8988T (cell line): ENCODE data around the gene BCKDHA.
"Not testable (repeated sequence)": the region's sequence is repeated elsewhere in the genome, so short reads cannot be mapped to it uniquely, and the experiment has no call there.

ENCODE experiments used
- DNase-seq: peaks from one replicate; pipeline ENCODE4 v3.0.0; 2011

BCKDHA gene

DNA sequence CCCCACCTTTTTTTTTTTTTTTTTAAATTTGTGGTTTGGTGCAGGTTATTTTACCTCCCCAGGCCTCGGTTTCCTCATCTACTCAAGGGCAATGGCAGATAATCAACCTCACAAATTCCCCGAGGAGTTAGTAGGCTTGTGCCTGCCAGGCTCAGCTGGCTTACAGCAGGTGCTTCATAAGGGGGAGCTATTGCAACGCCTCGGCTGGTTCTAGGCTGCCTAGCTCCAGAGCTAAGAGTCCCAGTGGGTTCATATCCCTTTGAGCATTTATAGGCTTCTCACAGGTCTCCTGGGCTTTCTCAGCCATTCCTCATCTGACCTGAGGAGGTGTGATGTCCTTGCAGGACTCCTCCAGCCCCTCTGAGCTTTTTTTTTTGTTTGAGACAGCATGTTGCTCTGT is 10.6 kb downstream of the BCKDHA start:
- DNase-seq = no peak

DNA sequence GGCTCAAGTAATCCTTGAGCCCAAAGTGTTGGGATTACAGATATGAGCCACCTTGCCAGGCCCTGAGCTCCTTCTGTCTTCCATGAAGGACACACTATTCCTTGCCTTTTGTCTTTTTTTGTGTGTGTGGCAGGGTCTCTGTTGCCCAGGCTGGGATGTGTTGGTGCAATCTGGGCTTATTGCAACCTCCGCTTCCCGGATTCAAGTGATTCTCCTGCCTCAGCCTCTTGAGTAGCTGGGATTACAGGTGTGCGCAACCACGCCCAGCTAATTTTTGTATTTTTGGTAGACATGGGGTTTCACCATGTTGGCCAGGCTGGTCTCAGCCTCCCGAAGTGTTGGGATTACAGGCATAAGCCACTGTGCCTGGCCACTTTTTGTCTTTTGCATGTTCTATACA is 11.2 kb downstream of the BCKDHA start:
- DNase-seq = not testable (repeated sequence)

DNA sequence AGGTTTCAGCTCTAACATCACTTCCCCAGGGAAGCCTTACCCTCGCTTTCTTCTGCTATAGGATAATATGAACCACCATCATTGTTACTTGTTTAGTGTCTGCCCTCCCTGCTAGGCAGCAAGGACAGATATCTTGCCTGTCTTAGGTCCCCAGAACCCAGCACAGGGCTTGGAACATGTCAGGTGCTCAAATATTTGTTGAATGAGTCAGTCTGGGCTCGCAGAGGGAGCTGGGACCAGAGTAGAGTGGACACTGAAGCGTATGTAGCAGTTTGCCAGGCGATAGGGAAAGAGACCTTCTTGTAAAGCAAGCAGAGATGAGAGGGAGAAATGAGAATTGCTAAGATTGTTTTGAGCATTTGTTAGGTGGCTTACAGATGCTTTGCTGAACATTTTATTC is 11.7 kb downstream of the BCKDHA start:
- no peak for DNase-seq

DNA sequence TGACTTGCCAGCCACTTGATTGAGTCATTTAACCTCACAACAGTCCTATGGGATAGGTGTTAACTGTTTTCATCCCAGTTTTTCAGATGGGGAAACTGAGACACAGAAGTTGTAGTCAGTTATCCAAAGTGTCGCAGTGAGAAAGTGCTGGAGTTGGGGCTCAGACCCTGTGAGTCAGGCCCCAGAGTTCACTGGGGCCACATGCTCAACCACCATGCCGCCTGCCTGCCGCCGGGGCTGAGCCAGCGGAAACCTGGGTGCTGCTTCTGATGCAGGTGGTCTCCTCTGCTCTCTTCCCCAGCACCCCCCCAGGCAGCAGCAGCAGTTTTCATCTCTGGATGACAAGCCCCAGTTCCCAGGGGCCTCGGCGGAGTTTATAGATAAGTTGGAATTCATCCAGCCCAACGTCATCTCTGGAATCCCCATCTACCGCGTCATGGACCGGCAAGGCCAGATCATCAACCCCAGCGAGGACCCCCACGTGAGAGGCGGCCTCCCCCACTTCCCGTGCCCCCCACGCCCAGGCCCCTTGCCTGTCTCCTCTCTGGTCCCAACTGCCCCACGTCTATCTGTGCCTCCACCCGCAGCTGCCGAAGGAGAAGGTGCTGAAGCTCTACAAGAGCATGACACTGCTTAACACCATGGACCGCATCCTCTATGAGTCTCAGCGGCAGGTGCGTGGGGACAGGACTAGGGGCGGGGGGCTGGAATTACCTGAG is 12.9 kb downstream of the BCKDHA start:
- DNase-seq = no peak

DNA sequence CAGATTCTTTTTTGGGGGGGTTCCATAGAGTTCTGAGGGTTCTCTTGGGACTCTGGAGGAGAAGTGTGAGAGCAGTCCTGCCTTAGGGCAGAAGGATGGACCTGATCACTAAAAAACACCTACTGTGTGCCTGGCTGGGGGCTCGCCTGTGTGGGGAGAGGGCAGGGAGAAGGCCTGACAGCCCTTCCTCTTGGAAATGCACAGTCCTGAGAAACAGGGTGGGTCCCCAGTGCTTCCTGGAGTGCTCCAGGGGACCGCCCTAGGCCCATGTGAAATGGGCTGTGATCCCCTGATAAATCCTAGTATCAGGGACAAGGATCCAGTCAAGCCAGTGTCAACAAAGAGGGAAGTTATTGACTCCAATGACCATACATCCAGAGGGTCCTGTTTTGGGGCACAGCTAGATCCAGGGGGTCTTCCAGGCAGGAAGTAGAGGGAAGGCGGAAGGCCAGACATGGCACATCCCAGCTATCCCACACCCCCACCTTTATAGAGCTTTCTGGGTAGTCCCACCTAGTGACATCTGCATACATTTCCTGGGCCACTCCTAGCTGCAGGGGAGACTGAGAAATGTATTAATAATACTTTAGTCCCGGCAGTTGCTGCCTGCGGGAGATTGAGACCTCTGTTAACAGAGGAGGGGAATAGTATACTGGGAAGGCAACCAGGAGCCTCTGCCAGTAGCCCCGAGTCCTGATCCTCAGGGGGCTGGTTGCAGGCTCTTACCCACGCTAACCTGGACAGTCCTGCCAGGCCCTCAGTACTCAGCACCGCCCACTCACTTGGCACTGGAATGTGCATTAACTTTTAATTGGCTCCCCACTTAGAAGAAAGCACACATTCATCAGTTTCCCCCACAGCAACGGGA is 13.7 kb downstream of the BCKDHA start:
- no peak for DNase-seq

DNA sequence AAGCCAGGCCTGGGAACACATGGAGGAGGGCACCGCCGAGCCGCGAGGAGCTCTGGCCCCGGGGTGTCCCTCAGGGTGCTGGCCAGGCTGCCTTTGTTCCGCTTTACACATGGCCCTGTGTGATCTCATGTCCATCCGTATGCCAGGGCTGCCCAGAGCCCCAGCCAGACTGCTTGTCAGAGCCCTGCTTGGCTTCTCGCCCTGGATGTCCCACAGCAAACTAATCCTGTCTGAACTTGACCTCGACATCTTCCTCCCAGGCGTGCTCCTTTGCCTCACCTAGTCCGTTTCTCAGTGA is 14.3 kb downstream of the BCKDHA start:
- no peak for DNase-seq

DNA sequence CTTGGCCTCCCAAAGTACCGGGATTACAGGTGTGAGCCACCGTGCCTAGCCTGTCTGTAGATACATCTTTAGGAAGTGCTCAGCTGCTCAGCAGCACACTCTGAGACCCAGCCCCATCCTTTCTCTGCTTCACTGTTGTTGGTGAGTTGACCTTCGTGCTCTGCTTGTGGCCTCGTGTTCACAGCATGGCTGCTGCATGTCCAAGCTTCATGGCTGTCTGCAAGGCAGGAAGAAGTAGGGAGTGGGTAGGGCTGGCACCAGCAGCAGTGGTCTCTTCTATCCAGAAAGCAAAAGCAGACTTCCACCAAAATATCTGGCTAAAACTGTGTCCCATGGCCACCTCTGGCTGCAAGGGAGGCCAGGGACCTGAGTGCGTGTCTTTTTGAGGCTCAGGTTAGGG is 15.3 kb downstream of the BCKDHA start:
- no peak for DNase-seq

DNA sequence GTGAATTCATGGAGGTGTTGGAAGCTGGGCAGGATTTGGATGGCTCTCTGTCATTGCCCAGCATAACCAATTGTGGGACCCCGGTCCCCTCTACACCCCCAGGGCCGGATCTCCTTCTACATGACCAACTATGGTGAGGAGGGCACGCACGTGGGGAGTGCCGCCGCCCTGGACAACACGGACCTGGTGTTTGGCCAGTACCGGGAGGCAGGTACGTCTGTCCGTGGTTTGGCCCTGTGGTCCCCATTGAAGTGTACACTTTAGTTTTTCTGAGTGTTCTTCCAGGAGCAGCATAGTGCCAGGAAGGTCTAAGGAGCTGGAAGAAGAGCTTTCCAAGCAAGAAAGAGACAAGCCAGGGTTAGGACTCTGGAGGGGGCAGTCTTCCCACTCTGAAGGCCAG is 16.3 kb downstream of the BCKDHA start:
- no peak for DNase-seq

DNA sequence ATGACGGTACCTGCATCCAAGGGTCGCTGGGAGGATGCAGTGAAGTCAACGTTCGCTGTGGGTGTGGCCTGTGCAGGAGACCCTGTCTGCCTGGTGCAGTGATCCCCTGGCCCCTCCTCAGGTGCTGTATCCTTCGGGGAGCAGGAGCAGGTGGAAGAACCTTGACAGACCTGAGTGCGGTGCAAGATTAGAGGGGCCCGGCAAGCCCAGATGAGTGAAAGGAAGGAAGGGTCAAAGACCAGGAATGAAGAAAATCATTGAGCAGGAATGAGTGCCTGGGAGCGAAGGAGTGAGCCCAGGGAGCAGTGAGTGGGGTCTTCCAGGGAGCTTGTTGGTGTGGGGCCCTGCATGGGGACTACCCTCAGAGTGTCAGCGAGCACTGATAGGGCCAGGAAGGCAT is 16.8 kb downstream of the BCKDHA start:
- no peak for DNase-seq

DNA sequence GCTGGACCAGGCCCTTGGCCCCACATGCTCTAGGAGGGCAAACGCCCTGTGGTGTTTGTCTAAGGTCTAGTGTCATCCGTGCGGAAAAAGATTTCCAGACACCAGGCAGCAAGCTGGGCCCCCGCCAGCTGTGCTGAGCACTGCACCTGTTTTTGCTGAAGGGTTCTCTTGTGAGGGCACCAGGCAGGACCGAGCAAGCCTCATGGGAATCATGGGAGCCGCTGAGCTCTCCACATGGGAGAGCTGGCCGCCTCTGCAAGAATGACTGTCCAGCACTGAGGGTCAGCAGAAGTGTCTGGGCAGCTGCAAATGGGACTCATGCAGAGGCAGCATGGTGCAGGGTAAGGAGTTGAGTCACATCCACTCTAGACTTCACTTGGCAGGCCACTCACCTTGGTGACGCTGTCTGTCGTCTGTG is 17.5 kb downstream of the BCKDHA start:
- DNase-seq = no peak

DNA sequence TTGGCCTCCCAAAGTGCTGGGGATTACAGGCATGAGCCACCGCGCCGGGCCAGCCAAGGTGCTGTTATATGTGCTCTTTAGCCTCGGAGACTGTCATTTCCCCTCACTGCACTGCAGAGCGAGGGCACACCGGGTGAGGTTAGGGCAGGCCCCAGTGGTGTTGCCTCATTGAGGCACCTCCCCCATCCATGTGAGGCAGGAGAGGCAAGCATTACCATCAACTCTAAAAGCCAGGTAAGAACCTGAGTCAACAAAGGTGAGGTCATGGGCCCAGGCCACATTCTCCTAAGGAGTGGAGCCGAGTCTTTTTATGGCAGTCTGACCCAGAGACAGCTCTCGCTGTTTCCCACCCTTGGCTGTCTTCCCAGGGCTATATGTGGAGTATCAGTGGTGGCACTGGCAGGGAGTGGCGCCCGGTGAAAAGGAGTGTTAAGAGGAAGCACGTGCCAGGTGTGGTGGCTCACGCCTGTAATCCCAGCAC is 18.6 kb downstream of the BCKDHA start:
- DNase-seq = no peak

DNA sequence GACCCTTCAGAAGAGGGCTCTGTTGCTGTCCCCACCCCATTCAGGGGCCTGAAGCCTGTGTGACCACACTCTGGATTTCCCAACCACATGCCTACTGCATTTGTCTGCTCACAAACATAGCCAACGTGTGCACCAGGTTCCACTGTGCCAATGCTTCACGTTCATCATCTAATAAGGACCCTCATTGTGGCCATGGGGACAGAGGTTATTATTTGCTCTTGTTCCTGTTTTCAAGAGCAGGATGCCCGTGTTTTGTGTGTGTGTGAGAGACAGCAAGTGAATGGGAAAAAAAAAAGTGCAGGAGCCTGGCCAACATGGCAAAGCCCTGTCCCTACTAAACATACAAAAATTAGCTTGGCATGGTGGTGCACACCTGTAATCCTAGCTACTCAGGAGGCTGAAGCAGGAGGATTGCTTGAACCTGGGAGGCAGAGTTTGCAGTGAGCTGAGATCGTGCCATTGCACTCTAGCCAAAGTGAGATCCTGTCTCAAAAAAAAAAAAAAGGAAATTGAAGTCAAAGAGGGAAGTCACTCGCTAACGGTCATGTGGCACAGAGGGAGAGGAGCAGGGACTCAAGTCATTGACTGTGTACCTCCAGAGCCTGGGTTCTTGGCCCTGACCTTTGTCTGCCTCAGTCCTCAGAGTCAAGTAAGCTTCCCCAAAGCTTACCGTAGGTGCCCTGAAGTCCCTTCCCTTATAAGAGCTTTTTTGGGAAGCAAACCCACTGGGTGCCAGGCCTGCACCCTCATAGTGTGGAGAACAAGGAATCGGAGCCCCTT is 22.7 kb downstream of the BCKDHA start:
- DNase-seq = no peak

DNA sequence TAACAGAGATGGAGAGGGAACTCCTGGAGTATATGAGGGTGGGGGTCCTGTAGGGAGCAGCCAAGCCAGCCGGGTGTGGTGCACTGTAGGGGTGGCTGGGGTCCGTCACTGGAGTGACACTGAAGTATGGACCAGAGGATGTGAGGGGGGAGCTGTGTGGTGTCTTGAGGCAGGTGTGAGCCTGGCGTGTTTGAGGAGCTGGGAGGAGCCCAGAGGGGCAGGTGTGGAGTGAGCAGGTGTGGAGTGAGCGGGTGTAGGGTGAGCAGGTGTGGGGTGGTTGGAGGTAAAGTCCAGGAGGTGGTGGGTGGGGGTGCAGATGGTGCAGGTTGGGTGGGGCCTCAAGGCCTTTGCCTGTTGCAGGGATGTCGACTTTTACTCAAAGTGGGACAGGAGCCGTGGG is 23.7 kb downstream of the BCKDHA start:
- DNase-seq = no peak

DNA sequence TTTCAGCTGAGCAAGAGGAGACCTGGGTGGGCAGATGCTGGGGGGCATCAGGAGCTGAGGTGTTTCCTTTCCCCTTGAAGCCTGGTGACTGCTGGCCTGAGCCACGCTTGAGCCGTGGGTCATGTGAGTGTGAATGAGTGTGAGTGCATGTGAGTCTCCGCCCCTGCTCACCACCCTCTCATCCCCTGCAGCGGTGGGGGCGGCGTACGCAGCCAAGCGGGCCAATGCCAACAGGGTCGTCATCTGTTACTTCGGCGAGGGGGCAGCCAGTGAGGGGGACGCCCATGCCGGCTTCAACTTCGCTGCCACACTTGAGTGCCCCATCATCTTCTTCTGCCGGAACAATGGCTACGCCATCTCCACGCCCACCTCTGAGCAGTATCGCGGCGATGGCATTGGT is 24.4 kb downstream of the BCKDHA start:
- no peak for DNase-seq

DNA sequence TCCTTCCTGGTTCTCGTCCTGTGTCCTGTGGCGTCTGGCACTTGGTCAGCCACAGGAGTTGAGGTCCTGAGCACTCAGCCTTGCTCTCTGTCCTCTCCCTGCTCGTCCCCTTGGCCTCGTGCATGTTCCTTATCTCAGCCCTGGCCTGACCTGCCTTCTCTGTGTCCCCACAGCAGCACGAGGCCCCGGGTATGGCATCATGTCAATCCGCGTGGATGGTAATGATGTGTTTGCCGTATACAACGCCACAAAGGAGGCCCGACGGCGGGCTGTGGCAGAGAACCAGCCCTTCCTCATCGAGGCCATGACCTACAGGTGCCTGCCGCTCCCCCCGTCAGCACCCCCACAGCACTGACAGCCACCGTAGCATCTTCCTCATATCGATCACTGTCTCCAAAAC is 24.8 kb downstream of the BCKDHA start:
- no peak for DNase-seq

DNA sequence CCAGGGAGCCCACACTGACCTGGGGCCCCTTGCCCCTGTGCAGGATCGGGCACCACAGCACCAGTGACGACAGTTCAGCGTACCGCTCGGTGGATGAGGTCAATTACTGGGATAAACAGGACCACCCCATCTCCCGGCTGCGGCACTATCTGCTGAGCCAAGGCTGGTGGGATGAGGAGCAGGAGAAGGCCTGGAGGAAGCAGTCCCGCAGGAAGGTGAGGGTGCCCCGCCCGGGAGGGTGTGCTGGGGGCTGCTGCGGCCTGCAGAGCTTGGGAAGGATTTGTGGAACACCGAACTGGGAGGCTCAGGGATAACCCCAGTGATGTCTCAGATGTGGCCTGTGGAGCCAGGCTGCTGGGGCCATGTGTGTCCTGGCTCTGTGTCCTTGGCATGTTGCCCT is 25.3 kb downstream of the BCKDHA start:
- DNase-seq = no peak

DNA sequence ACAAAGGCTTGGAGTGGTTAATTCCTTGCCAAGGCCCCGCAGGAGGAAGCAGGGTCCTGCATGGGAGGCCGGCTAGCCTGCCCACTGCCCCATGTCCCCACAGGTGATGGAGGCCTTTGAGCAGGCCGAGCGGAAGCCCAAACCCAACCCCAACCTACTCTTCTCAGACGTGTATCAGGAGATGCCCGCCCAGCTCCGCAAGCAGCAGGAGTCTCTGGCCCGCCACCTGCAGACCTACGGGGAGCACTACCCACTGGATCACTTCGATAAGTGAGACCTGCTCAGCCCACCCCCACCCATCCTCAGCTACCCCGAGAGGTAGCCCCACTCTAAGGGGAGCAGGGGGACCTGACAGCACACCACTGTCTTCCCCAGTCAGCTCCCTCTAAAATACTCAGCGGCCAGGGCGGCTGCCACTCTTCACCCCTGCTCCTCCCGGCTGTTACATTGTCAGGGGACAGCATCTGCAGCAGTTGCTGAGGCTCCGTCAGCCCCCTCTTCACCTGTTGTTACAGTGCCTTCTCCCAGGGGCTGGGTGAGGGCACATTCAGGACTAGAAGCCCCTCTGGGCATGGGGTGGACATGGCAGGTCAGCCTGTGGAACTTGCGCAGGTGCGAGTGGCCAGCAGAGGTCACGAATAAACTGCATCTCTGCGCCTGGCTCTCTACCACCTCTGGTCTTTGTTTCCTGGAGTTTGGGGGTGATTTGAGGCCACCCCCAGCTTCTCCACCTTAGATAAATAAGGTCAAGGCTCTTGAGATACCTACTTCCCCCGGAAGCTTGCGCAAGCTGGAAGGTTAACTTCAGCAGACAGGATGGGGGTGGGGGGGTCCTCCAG is 26.9 kb downstream of the BCKDHA start:
- no peak for DNase-seq

DNA sequence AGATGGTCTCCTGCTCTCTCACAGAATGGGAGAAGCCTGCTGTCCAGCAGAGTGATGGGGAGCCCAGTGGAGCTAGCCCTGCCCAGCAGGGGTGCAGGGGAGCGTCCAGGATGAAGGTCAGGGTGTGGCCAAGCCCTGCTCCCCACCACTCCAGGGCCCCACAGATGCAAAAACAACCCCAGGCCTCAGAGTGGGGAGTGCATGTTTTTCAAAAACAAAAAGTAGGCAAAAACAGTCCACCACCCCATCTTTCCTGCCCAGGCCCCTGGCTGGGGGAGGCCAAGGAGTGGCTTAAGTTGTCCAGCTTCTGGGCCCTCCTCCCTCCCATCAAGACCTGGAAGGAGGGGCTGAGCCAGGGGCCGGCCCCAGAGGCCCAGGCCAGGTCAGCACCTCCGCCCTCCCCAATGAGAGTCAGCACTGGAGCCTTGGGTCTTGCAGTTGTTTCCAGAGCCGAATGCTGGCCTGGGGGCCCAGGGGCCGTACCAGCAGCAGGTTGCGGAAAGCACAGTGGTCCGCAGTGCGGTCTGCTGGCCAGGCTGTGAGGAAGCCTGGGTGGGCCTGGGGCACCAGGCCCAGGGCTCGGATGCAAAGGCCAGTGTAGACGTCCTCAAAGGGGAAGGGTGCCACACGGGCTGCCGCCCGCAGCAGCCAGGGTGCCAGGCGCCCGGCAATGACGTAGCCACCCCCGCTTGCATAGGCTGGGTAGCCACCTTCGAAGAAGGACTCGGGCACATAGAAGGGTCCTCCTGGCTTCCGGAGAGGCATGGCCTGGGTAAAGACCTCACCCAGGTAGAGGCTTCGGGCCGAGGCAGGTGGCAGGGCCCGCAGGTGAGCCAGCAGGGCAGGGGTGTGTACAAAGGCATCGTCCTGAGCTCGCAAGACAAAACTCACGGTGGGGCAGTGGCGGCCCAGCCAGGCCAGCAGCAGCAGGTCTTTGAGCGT is 27.8 kb downstream of the BCKDHA start:
- no peak for DNase-seq

DNA sequence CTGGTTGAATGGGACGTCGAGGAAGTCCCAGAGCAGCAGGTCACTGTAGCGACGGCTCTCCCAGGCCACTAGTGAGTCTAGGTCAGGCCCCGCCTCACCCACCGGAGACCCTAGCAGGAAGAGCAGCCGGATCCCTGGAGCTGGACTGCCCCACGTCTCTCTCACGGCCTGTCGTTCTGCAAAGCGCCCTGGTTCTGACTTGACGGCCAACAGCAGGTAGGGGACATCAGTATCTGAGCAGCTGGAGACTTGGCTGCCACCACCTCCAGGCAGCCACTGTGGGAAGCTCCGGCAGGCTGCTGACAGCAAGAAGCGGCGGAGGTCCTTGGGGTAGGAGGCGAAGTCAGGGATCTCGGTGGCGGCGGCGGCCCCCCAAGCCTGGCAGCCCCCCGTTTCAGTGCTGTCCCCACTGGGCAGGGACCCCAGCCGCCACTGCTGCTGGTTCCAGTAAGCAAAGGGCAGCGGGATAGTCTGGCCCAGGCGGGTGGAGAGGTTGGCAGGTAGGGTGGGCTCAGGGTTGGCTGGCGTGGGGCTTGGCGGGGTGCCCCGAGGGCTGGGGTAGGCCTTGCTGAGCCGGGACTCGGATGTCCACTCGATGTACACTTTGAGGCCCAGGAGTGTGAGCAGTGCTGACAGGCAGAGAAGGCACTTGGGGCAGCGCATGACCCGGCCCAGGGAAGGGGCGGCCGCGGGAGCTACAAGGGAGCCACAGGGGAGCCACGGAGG is 28.7 kb downstream of the BCKDHA start:
- DNase-seq = no peak

DNA sequence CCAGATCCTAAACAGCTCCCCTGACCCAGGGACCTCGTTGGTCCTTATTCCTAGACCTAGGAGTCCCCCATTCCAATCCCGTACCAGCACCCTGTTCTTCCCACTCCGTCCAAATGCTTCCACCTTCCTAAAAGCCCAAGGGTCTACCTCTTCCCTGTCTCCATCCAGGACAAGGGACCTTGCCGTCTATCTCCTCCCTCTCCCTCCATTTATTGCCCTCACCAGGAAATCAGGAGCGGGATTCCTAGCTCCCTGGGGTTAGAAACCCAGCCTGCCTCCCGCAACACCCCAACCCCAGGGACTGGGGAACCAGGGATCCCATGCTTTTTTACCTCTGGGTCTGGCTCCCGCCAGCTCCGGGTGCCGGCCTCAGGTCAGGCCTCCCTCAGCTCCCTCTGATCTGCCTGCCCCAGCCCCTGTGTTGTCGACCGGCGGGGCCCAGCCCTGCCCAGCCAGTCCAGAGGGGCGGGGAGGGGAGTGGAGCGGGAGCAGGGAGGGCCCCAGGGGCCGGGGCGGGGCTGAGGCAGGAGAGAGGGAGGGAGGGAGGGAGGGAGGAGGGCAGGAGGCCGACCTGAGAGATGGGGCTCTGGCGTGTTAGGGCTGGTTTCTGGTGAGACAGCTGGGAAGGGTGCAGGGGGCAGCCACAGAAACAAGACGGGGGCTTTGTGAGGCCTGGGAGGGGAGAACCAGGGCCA is 29.5 kb downstream of the BCKDHA start, which contains the start of gene B3GNT8:
Gene B3GNT8, minus strand, starts transcription at position 423 of the 695 bp plus-strand sequence. CDS start 596 bp downstream, outside the sequence.
- no peak for DNase-seq
